Muscle layer of duodenum (tissue), 2 donors: ENCODE measurements around the gene HEXB.
"Not testable (repeated sequence)": the region's sequence is repeated elsewhere in the genome, so short reads cannot be mapped to it uniquely, and the experiment has no call there.

Source experiments
- H3K27ac ChIP-seq: one replicate; pipeline ENCODE4 v1.7.0; 2013; ENCODE audit warnings: mild to moderate bottlenecking, low read length
- H3K27me3 ChIP-seq: one replicate; pipeline ENCODE4 v1.7.0; 2013; ENCODE audit warnings: low read depth, mild to moderate bottlenecking, control low read depth, low read length
- H3K36me3 ChIP-seq, 2 donors: one replicate each; pipeline ENCODE4 v1.7.0; 2013; ENCODE audit warnings: low read length in 2 of 2, control low read depth in 1 of 2, mild to moderate bottlenecking in 1 of 2; ENCODE audit not compliant: insufficient read depth in 2 of 2, control insufficient read depth in 1 of 2
- H3K4me1 ChIP-seq, 2 donors: one replicate each; pipeline ENCODE4 v1.7.0; 2013; ENCODE audit warnings: low read length in 2 of 2, mild to moderate bottlenecking in 2 of 2, control low read depth in 1 of 2, moderate library complexity in 1 of 2; ENCODE audit not compliant: insufficient read depth in 2 of 2, control insufficient read depth in 1 of 2
- H3K4me3 ChIP-seq, 2 donors: one replicate each; pipeline ENCODE4 v1.7.0; 2013; ENCODE audit warnings: low read length in 2 of 2, low read depth in 1 of 2, mild to moderate bottlenecking in 1 of 2
- H3K9me3 ChIP-seq, 2 donors: one replicate each; pipeline ENCODE4 v1.7.0; 2013; ENCODE audit warnings: low read length in 2 of 2, control low read depth in 1 of 2, mild to moderate bottlenecking in 1 of 2; ENCODE audit not compliant: control insufficient read depth in 1 of 2
- donor health status: healthy.

Gene HEXB

DNA sequence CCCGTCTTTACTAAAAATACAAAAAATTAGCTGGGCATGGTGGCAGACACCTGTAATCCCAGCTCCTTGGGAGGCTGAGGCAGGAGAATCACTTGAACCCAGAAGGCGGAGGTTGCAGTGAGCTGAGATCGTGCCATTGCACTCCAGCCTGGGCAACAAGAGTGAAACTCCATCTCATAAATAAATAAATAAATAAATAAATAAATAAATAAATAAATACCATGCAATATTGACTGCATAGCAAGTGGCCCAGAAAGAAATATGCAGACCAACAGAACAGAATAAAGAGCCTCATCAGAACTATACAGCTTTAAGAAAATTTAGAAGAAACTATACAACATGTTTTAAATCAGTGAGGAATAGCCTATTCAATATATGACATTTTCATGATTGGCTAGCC is 6.9 kb upstream of the HEXB start:
- not testable (repeated sequence) for H3K27me3 ChIP-seq, H3K4me1 ChIP-seq, H3K9me3 ChIP-seq, H3K27ac ChIP-seq, H3K4me3 ChIP-seq, H3K36me3 ChIP-seq

DNA sequence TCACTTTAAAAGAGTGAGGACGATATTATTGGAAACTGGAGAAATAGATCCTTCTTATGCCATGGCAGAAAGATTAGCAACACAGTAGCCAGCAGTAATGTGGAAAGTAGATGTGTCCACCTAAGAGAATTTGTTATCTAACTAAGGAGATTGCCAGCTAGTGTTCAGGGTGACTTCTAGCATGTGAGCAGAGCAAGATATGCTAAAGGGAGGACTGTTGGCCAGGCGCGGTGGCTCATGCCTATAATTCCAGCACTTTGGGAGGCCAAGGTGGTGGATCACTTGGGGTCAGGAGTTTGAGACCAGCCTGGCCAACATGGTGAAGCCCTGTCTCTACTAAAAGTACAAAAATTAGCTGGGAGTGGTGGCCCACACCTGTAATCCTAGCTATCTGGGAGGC is 5.7 kb upstream of the HEXB start:
- H3K9me3 ChIP-seq, H3K27ac ChIP-seq, H3K4me3 ChIP-seq, H3K36me3 ChIP-seq, H3K27me3 ChIP-seq, H3K4me1 ChIP-seq: not testable (repeated sequence)

DNA sequence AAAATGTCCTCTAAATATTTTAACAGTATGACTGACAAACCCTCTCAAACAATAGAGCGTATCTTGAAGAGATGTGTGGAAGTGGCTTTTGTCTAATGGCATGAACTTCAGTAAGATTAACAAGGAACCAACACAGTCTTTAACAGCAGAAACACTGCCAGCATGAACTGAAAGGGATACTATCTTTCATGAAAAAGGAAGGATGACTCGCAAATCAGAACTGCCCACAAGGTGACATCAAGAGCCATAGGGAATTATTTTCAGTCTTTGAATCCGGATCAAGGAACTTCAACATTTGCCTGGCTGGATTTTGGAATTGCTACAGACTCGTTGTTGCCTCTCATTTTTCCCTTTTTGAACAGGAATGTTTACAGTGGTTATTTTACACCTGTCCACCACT is 5.1 kb upstream of the HEXB start:
- no peaks in the 10 kb centered on the region for H3K9me3 ChIP-seq
- H3K4me3 ChIP-seq, result no peak overlapping the region
- no peaks in the 10 kb centered on the region for H3K27me3 ChIP-seq
- no peaks in the 10 kb centered on the region for H3K36me3 ChIP-seq
- no peak overlapping the region for H3K27ac ChIP-seq
- no peaks in the 10 kb centered on the region for H3K4me1 ChIP-seq

DNA sequence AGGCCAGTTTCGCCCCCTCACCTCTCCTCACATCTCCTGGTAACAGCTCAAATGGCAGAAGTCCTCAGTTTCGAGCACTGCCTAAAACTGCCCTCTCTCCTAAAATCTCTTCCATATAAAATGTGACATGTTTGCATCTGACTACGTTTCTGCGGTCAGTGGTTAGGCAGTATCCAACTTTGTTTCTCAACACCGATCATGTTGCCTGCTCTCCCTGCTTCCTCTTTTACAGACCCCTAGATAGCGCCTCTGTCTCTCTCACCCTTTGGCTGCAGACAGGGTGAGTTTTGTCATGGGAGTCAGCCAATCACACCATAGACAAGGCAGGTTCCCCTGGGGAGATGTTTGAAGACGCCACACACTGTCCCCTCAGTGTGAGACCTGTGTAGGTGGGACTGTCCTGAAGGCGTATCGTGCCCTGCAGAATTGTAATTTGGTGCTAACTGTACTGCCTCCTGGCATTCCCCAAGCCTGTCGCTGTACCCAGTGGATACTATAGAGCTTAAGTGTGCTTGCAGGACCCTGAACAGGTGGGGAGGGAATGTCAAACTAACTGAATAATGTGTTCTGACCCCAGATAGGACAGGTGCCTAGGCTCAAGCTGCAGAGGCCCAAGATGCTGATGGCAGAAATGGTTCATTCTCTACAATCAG is 1.1 kb downstream of the HEXB start:
- Histone ChIP-seq H3K4me1 (peaks cover 3 to 15% of the 10 kb centered on the region in 2 donors), H3K27ac (peak overlapping the region; percentile 73), H3K4me3 (peak overlapping the region; percentile 79 to 81), H3K36me3 (peaks cover 8 to 19% of the 10 kb centered on the region in 2 donors), H3K27me3 (no peaks in the 10 kb centered on the region), H3K9me3 (no peaks in the 10 kb centered on the region)

DNA sequence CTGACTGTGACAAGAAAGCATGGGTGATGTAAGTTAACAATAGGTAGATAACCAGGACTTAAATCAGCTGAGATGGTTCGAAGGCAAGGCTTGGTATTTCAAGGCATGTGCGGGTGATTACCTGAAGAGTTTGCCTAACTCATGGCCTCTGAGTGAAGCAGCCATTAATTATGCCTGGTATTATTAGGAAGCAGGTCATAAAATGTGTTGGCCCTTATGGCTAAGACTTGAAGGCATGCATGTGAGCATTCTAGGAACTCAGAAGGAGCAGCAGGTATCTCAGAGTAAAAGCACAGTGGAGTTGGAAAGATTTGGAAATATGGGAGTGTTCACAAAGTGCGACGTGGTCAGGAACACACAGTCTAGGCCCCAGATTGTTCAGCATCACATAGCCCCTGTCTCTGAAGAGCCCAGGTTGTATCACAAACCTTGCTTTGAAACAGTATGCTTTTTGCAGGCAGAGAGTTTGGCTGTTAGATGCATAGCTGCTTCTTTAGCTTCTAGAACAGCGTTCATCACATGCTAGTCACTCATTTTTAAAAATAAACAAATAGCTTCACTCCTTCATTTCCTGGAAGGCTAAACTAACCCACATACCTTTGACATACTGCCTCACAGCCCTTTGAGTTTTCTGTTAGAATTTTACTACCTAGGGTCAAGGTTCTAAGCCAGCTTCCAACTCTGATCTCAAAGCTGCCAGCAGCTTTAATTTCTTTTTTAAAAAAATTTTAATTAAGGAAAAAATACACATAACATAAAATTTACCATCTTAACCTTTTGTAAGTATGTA is 2.1 kb downstream of the HEXB start:
- H3K36me3 ChIP-seq, result peaks cover 12 to 26% of the 10 kb centered on the region in 2 donors
- H3K27me3 ChIP-seq, result no peaks in the 10 kb centered on the region
- H3K9me3 ChIP-seq, result no peaks in the 10 kb centered on the region
- H3K4me1 ChIP-seq, result peaks cover 3 to 15% of the 10 kb centered on the region in 2 donors
- no peak overlapping the region for H3K27ac ChIP-seq
- peak overlapping the region in 1 of 2 donors; percentile 79 for H3K4me3 ChIP-seq

DNA sequence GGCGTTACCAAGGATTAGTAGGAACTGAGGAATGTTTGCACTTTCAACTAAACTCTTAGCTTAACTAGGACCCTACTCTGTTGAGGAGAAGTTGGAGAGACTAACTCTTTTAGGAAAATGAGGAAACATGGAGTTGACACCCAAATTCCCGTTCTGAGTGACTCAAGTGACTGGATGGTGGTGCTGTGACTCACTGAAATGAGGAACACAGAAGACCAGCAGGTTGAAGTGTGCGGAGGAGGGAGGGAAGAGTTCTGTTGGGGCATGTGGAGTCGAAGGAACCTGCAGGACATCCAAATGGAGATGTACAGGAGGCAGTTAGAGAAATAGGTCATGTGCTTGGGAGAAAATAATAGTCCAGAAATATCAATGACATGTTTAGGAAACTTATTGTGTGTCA is 8.2 kb downstream of the HEXB start:
- Histone ChIP-seq H3K36me3 (peaks cover 17 to 64% of the 10 kb centered on the region in 2 donors), H3K9me3 (no peaks in the 10 kb centered on the region), H3K4me3 (no peak overlapping the region), H3K27me3 (no peaks in the 10 kb centered on the region), H3K4me1 (no peaks in the 10 kb centered on the region), H3K27ac (no peak overlapping the region)

DNA sequence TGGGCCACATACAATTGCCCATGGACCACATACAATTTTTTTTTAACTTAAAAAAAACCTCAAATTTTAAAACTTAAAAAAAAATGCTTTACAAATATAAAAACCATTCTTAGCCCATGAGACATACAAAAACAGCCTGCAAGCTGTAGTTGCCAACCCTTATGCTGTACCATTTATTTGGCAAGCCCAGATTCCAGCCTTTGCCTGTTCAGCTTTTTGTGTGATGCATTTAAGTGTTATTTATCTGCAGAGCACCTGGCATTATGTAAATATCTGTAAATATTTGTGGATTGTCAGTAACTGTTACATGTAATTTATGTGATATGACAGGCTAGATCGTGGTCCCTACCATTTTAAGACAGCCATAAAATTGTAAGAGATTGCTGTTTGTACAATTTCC is 32.6 kb downstream of the HEXB start:
- Histone ChIP-seq H3K9me3 (no peaks in the 10 kb centered on the region), H3K4me1 (no peaks in the 10 kb centered on the region), H3K27ac (no peak overlapping the region), H3K4me3 (no peak overlapping the region), H3K36me3 (peaks cover 32 to 50% of the 10 kb centered on the region in 2 donors), H3K27me3 (no peaks in the 10 kb centered on the region)

DNA sequence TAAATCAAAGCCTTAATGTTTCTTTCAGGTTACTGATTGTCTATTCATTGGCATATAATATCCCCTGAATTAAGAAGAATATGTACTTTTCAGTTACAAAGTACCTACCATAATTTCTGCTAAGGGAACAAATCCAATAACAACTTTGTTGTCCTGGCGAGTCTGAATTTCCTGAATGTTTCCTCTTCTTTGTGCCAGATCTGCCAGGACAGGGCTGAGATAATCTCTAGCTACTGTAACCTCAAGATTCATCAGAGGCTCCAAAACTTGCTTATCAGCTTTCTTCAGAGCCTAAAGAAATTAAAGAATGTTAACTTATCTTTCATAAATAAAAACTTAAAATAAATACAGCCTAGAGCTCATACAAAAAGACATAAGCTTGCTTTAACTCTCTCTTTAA is 37.2 kb downstream of the HEXB start:
- no peaks in the 10 kb centered on the region for H3K27me3 ChIP-seq
- H3K4me3 ChIP-seq, result no peak overlapping the region
- H3K4me1 ChIP-seq, result no peaks in the 10 kb centered on the region
- peaks cover 59 to 67% of the 10 kb centered on the region in 2 donors for H3K36me3 ChIP-seq
- H3K9me3 ChIP-seq, result no peaks in the 10 kb centered on the region
- no peak overlapping the region for H3K27ac ChIP-seq

DNA sequence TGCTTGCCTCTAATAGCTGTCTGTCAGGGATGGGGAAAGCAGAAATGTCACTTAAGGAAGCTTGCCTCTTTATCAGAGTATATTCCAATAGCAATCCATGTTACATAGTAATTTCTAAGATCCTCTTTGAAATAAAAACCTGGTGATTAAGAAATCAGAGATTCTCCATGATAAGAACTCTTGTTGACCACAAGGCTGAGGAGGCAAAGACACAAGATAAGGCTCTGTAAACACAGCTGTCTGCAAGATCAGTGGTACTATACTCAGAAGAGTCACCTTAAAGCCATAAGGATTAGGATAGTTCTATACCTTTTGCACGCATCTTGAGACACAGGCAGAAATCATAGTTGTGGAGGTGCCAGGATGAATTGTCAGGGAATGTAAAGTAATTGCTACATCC is 40.3 kb downstream of the HEXB start:
- Histone ChIP-seq H3K9me3 (no peaks in the 10 kb centered on the region), H3K27me3 (no peaks in the 10 kb centered on the region), H3K27ac (no peak overlapping the region), H3K4me1 (no peaks in the 10 kb centered on the region), H3K36me3 (peaks cover 50 to 60% of the 10 kb centered on the region in 2 donors), H3K4me3 (no peak overlapping the region)

DNA sequence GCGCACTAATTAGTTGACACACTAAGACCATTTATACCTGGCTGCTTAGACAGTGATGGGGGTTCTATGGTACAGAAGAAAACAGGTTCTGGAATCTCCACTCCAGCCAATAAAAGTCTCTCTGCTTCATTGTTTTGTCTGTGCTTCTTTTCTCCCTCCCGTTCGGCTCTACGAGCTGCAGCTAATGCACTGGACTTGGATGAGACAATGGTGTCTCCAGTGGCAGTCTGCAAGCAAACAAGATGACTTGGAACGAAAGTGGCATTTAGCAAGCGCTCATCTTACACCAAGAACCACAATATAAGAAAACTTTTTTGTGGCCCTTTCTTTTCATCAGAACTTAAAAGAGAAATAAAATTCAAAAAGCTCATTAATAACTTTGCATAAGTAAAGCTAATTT is 51.7 kb downstream of the HEXB start:
- Histone ChIP-seq H3K27ac (no peak overlapping the region), H3K27me3 (no peaks in the 10 kb centered on the region), H3K4me3 (no peak overlapping the region), H3K9me3 (no peaks in the 10 kb centered on the region), H3K36me3 (peaks cover 32 to 63% of the 10 kb centered on the region in 2 donors), H3K4me1 (no peaks in the 10 kb centered on the region)

DNA sequence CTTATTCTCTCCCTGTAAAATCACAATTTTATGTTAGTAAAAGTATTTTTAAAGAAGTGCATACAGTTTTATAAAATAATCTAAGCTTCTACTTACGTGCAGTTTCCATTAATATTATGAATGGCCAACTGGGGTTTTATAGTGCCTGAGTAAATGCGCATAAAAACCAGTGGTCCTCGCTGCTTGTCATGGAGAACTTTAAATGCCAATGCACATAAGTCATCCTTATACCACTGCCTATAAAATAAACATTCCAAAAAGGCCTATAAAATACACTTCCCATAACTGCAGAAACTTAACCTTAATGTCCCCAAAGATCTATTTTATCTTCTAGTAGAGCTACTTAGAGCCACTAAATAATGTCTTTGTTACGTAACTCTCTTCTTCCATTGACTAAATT is 53.4 kb downstream of the HEXB start:
- H3K4me1 ChIP-seq, result no peaks in the 10 kb centered on the region
- peaks cover 32 to 63% of the 10 kb centered on the region in 2 donors for H3K36me3 ChIP-seq
- no peaks in the 10 kb centered on the region for H3K9me3 ChIP-seq
- H3K4me3 ChIP-seq, result no peak overlapping the region
- no peaks in the 10 kb centered on the region for H3K27me3 ChIP-seq
- H3K27ac ChIP-seq, result no peak overlapping the region

DNA sequence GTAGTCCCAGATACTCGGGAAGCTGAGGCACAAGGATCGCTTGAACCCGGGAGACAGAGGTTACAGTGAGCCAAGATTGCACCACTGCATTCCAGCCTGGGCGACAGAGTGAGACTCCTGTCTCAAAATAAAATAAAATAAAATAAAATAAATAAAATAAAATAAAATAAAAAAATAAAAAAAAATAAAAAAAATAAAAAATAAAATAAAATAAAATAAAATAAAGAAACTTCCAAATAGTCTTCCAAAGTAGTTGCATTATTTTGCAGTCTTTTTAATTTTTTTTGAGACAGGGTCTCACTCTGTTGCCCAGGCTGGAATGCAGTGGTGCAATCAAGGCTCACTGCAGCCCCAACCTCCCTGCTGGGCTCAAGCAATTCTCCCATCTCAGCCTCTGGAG is 63.7 kb downstream of the HEXB start:
- H3K27me3 ChIP-seq, H3K4me3 ChIP-seq, H3K4me1 ChIP-seq, H3K9me3 ChIP-seq, H3K27ac ChIP-seq: not testable (repeated sequence)
- H3K36me3 ChIP-seq, result peaks cover 34 to 61% of the 10 kb centered on the region in 2 donors
